GM18907 (cell line): ENCODE data around the gene PYGL.
A peak's percentile ranks its signal among the peaks of the same experiment; 100 is the strongest.
"Not testable (repeated sequence)": the region's sequence is repeated elsewhere in the genome, so short reads cannot be mapped to it uniquely, and the experiment has no call there.

Source experiments
- ATAC-seq: cut with Tn5 transposase; IDR thresholded peaks from one replicate; pipeline ENCODE4 v1.9.1; 2021; ENCODE audit warnings: mild to moderate bottlenecking, moderate library complexity; ENCODE audit not compliant: unreplicated experiment

The PYGL gene

GRCh38 chr14:50943943-50944646 lies at the start of gene PYGL:
PYGL (minus strand) TSS chr14:50944483; CDS start chr14:50944403, 80 bp downstream.
- ATAC-seq = peak; percentile 60

GRCh38 chr14:50985859-50986331 lies 41.6 kb upstream of the PYGL start:
- ATAC-seq = no peak

DNA sequence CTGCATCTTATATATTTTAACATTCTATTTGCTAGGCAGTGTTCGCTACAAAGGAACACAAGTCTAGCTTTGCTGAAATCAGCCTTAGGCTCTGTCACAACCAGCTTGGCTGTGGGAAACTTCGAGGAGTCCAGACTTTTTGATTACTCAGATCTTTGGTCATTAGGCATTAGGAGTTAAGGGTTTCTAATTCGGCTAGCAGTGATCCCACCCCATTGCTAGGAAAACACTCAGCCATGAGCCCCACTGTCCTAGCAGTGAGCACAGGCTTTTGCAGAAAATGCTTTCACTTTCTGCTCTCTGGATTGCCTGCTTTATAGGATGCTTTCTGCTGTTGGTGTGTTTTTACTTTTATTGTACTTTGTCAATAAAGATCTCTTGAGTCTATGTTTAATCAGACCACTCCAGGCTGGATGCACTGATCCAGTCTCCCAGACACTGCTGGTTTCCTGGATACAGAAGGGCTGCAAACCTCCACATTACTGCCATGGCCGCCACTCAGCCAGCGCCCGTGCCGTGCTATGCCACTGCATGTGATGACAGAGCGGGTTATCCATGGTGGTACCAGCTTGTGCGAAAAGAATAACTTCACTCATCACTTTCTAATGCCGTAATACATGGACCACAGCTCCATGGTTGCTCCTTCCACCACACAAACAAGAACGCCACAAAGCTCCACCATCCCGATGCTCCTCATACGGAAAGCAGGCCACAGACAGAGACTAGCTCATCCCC lies 41.0 kb upstream of the PYGL start:
- no peak for ATAC-seq

DNA sequence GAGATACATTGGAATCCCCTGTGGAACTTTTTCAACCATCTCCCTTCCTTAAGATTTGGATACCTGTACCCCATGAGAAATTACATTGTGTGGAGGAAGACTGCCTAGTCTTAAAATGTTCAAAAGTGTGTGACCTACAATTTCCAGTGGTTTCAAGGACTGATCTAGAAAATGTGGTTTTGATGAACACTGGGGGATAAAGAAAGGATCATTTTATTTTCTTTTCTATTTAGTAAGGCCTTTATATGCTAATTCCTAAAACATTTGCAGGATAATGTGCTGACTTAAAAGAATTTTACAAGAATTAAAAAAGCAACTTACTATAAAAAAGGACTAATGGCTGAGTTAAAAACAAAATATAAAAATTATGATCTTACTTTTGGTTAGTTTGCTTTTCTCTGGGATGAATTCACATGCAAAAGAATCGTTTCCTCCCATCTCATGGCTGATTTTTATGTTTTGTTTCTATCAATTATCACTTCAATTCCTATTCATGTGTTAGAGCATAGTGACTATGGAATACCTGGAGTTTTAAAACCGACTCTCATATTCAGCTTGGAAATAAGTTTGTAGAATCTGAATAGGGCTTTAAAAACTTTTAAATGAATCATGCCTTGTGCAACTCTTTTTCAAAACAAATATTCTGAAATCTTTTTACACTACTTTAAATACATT lies 39.9 kb upstream of the PYGL start:
- no peak for ATAC-seq

- no peak for ATAC-seq
These were observed 35.9 kb upstream of the PYGL start for GRCh38 chr14:50979941-50980850.

DNA sequence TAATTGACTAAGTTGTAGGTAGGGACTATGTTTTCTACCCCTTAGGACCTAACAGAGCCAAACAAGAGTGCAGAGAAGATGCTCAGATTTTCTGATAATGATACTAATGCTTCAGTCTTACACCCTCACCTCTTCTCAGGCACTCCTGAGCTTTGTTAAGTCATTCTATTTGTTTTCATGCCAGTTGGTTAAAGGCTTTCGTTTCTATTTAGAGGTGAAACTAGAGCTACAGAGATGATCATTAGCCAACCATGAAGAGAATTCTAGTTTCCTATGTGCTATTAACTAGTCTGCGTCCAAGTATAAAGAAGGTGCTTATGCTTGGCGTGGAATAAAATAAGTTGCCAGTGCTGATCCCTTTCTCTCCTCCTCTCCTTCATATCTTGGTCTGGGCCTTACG lies 34.6 kb upstream of the PYGL start:
- peak; percentile 85 for ATAC-seq

DNA sequence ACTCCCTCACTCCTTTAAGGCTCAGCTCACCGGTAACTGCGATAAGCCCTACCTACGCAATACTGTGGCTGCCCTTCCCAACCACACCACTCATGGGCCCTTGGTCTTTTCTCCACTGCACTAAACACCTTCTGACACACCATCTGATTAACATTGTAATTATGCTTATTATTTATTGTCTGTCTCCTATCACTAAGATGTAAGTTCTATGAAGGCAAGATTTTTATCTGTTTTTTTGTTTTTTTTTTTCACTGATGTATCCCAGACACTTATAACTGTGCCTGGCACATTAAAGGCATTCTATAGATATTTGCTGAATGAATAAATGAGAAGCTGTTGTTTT lies 34.2 kb upstream of the PYGL start:
- ATAC-seq = peak; percentile 16

- peak; percentile 64 for ATAC-seq
These were observed 33.7 kb upstream of the PYGL start for GRCh38 chr14:50977863-50978528.

DNA sequence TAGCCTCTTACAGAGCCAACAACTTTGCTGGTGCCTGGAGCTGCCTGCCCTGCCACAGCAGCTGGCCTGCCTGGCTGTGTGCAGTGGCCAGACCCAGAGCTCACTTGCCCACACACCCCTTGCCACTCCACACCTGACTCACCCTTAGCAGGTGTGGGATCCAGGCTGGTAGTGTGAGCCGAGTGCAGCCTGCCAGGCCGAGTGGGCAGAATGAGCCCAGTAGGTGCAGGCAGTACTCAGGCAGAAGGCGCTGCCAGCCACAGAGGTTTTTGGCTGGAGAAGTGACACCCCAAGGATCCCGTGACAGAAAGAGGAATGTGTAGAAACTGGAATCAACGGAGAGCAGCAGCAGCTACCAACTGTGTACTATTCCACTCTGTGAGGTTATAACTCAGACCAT lies 29.8 kb upstream of the PYGL start:
- no peak for ATAC-seq

- ATAC-seq = no peak
These were observed 28.5 kb upstream of the PYGL start for GRCh38 chr14:50972734-50973133.

- no peak for ATAC-seq
These were observed 26.9 kb upstream of the PYGL start for GRCh38 chr14:50970886-50971781.

GRCh38 chr14:50967790-50968189 lies 23.5 kb upstream of the PYGL start:
- no peak for ATAC-seq

- ATAC-seq = no peak
These were observed 22.8 kb upstream of the PYGL start for GRCh38 chr14:50967103-50967502.

- ATAC-seq = no peak
These were observed 20.6 kb upstream of the PYGL start for GRCh38 chr14:50964683-50965390.

GRCh38 chr14:50963919-50964318 lies 19.6 kb upstream of the PYGL start:
- no peak for ATAC-seq

- ATAC-seq = no peak
These were observed 17.4 kb upstream of the PYGL start for GRCh38 chr14:50961605-50962221.

- no peak for ATAC-seq
These were observed 13.0 kb upstream of the PYGL start for GRCh38 chr14:50957296-50957695.

DNA sequence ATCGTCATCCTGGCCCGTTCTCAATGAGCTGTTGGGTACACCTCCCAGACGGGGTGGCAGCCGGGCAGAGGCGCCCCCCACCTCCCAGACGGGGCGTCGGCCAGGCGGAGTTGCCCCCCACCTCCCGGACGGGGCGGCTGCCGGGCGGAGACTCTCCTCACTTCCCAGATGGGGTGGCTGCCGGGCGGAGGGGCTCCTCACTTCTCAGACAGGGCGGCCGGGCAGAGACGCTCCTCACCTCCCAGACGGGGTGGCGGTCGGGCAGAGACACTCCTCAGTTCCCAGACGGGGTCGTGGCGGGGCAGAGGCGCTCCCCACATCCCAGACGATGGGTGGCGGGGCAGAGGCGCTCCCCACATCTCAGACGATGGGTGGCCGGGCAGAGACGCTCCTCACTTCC lies 12.1 kb upstream of the PYGL start:
- ATAC-seq = not testable (repeated sequence)
